SK-N-MC (cell line): ENCODE data around the gene CD52.

ENCODE experiments used
- EZH2 ChIP-seq: fragments of 200-600 bp; sonication (generic); IDR thresholded peaks from one replicate; pipeline ENCODE4 v1.6.1; 2017; ENCODE audit warnings: antibody characterized with exemption
- FOXP2 ChIP-seq: optimal IDR thresholded peaks from 2 replicates; pipeline ENCODE3; 2011; ENCODE audit warnings: mild to moderate bottlenecking, moderate library complexity; ENCODE audit not compliant: insufficient read depth; ENCODE audit errors: extremely low read length, control extremely low read depth
- POLR2AphosphoS5 ChIP-seq: IDR thresholded peaks from 2 replicates; pipeline ENCODE4 v1.6.1; 2012; ENCODE audit warnings: mild to moderate bottlenecking, low read depth, low read length, borderline replicate concordance

- TF ChIP-seq EZH2 (no peak), POLR2AphosphoS5 (no peak), FOXP2 (no peak)
Measured at GRCh38 chr1:26321315-26322041, 3.7 kb downstream of the CD52 start.
